CD4-positive, alpha-beta T cell (primary cell): Measurements from ENCODE around the gene DAPK1. TPM values are rescaled to one million over a fixed set of nuclear protein-coding genes. Genes with fewer than 3 reads are reported as not detected.

ENCODE experiments used
- ATAC-seq: fragments of 200-7000 bp; cut with Tn5 transposase; one replicate; pipeline ENCODE4 v1.10.0; 2022; ENCODE audit warnings: mild to moderate bottlenecking; ENCODE audit not compliant: poor library complexity
- CTCF ChIA-PET: fragments of 350-600 bp; sonication (Branson Sonifier 250); formaldehyde crosslinking; loops from one replicate; lab custom pipeline; 2021; ENCODE audit warnings: antibody characterized with exemption, inconsistent platforms; lab: Charles Lee
- POLR2A ChIA-PET: fragments of 350-600 bp; sonication (Branson Sonifier 250); formaldehyde crosslinking; loops from one replicate; lab custom pipeline; 2021; ENCODE audit warnings: antibody characterized with exemption, inconsistent platforms; lab: Charles Lee
- DNase-seq, 14 experiments: peaks; one replicate each; pipeline ENCODE4 v3.0.0-alpha.2; 2013 to 2020; ENCODE audit warnings: mixed read lengths in 2 of 14
- H3K27ac ChIP-seq, 2 donors: one replicate each; pipeline versions ENCODE4 v1.5.1 to v1.7.0; 2013; ENCODE audit warnings: low read length in 2 of 2, low read depth in 1 of 2, mild to moderate bottlenecking in 1 of 2
- H3K27me3 ChIP-seq, 2 experiments: 1 replicate in 1 of 2; 2 replicates in 1 of 2; pipeline versions ENCODE4 v1.6.1 to v1.7.0; 2013; ENCODE audit warnings: low read length in 2 of 2, control low read depth in 1 of 2, mild to moderate bottlenecking in 1 of 2, moderate library complexity in 1 of 2; ENCODE audit not compliant: insufficient read depth in 2 of 2, control insufficient read depth in 1 of 2
- H3K36me3 ChIP-seq: one replicate; pipeline ENCODE4 v1.6.1; 2013; ENCODE audit warnings: low read length, control low read depth; ENCODE audit not compliant: insufficient read depth
- H3K4me1 ChIP-seq: one replicate; pipeline ENCODE4 v1.6.1; 2013; ENCODE audit warnings: low read length, control low read depth; ENCODE audit not compliant: insufficient read depth
- H3K4me3 ChIP-seq: one replicate; pipeline ENCODE4 v1.5.1; 2013; ENCODE audit warnings: mild to moderate bottlenecking, low read length, moderate library complexity
- H3K9me3 ChIP-seq, 2 experiments: 1 replicate in 1 of 2; 2 replicates in 1 of 2; pipeline versions ENCODE4 v1.6.1 to v1.7.0; 2013; ENCODE audit warnings: low read length in 2 of 2, mild to moderate bottlenecking in 2 of 2, control low read depth in 1 of 2, moderate library complexity in 1 of 2; ENCODE audit not compliant: control insufficient read depth in 1 of 2, insufficient read depth in 1 of 2
- H3K27ac Mint-ChIP-seq: one replicate; pipeline ENCODE4 v1.8.0; 2020; ENCODE audit warnings: mixed read lengths
- H3K27me3 Mint-ChIP-seq: one replicate; pipeline ENCODE4 v1.8.0; 2021; ENCODE audit warnings: mixed read lengths
- H3K36me3 Mint-ChIP-seq: one replicate; pipeline ENCODE4 v1.8.0; 2021; ENCODE audit warnings: low read depth, mixed read lengths
- H3K4me1 Mint-ChIP-seq: one replicate; pipeline ENCODE4 v1.8.0; 2021; ENCODE audit warnings: low read depth, mixed read lengths
- H3K4me3 Mint-ChIP-seq: one replicate; pipeline ENCODE4 v1.8.0; 2020; ENCODE audit warnings: mild to moderate bottlenecking, mixed read lengths
- H3K9me3 Mint-ChIP-seq: one replicate; pipeline ENCODE4 v1.8.0; 2020; ENCODE audit warnings: mixed read lengths
- intact Hi-C, 2 experiments: fragments of 100-400 bp; cut with DNase I in 1 of 2; cut with micrococcal nuclease in 1 of 2; formaldehyde crosslinking; loops; one replicate each; pipeline versions ENCODE4 v1.15.1 to v1.9.0; 2023 to 2025; cut with DNase I, micrococcal nuclease
- total RNA-seq, 174 experiments: library from RNA in 2 of 174; stranded (reverse) in 2 of 174; gene quantifications; one replicate each; pipeline ENCODE4 v1.2.3 and lab custom pipeline; 2021 to 2026
- TF ChIP-seq, protein P1 (sequence below): fragments of 200-600 bp; IDR thresholded peaks from one replicate; pipeline ENCODE4 v1.8.0; 2022; ENCODE audit warnings: antibody characterized with exemption, mild to moderate bottlenecking

DAPK1 gene
- total RNA-seq, 2 experiments from 2014 or later = 2.7 TPM

DNA sequence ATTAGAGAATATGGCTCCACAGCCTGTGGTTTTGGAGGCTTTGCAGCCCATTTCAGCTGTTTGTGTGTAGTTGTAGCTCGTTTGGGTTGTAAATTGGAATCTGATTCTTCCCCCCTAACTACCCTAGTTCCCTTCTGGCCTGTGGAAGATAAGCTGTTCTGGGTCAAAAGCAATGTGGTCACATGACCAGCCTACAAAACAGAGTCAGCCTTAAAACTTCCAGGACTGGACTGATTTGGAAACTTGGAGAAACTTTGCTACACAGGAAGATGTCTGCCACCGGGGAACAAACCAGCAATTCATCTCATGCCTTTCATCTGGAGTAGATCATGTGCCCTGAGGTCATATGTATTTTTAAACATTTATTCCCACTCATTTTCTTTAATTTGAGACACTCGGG is 83.8 kb downstream of the DAPK1 start:
- no peaks in the 10 kb centered on the region for H3K9me3 ChIP-seq
- H3K4me1 Mint-ChIP-seq = no peaks in the 10 kb centered on the region
- H3K36me3 Mint-ChIP-seq = no peaks in the 10 kb centered on the region
- DNase-seq = no peak
- H3K4me3 ChIP-seq = no peak overlapping the region
- TF ChIP-seq, protein P1, sequence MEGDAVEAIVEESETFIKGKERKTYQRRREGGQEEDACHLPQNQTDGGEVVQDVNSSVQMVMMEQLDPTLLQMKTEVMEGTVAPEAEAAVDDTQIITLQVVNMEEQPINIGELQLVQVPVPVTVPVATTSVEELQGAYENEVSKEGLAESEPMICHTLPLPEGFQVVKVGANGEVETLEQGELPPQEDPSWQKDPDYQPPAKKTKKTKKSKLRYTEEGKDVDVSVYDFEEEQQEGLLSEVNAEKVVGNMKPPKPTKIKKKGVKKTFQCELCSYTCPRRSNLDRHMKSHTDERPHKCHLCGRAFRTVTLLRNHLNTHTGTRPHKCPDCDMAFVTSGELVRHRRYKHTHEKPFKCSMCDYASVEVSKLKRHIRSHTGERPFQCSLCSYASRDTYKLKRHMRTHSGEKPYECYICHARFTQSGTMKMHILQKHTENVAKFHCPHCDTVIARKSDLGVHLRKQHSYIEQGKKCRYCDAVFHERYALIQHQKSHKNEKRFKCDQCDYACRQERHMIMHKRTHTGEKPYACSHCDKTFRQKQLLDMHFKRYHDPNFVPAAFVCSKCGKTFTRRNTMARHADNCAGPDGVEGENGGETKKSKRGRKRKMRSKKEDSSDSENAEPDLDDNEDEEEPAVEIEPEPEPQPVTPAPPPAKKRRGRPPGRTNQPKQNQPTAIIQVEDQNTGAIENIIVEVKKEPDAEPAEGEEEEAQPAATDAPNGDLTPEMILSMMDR = no peak
- H3K27ac ChIP-seq = no peak overlapping the region
- H3K4me1 ChIP-seq = no peaks in the 10 kb centered on the region
- H3K27me3 Mint-ChIP-seq = no peaks in the 10 kb centered on the region
- H3K36me3 ChIP-seq = no peaks in the 10 kb centered on the region
- H3K4me3 Mint-ChIP-seq = no peak overlapping the region
- ATAC-seq = no peak
- H3K27ac Mint-ChIP-seq = no peak overlapping the region
- H3K27me3 ChIP-seq = no peaks in the 10 kb centered on the region
- intact Hi-C loops = no loop called here
- no peaks in the 10 kb centered on the region for H3K9me3 Mint-ChIP-seq
- ChIA-PET POLR2A (no interaction called here), CTCF (no interaction called here)

DNA sequence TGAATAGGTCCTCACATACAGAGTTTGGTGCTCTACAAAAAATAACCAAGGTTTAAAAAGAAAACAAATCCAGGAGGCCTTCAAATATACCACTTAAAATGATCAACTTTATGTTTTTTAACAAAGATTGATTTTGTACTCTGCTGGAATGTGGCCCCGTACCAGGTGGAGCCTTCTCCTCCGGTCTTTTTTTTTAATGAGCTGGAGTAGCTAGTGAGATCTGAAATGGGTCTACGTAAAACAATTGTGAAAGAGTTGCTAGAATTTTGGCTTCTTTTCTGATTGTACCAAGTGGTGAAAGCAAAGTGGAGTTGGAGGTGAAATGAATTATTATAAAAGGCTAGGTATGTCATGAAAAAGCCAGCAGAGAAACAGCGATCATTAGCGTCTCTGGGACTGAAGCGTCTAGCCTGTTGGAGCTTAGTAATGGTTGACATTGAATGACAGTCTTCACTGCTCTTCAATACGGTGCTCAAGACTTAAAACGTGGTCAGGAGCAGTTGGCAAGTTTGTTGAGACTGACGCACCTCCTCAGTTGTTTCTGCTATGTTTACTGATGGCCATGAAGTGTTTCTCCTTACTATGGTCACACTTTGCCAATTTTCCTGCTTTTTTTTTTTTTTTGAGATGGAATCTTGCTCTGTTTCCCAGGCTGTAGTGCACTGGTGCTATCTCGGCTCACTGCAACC is 84.4 kb downstream of the DAPK1 start:
- Histone ChIP-seq H3K9me3 (no peaks in the 10 kb centered on the region), H3K4me3 (no peak overlapping the region), H3K4me1 (no peaks in the 10 kb centered on the region), H3K27me3 (no peaks in the 10 kb centered on the region), H3K36me3 (no peaks in the 10 kb centered on the region), H3K27ac (no peak overlapping the region)
- Mint-ChIP-seq H3K4me3 (no peak overlapping the region), H3K27ac (no peak overlapping the region), H3K9me3 (no peaks in the 10 kb centered on the region), H3K4me1 (no peaks in the 10 kb centered on the region), H3K27me3 (no peaks in the 10 kb centered on the region), H3K36me3 (no peaks in the 10 kb centered on the region)
- ATAC-seq (no peak), DNase-seq (no peak)
- POLR2A ChIA-PET = no interaction called here
- CTCF ChIA-PET = no interaction called here
- TF ChIP-seq, protein P1 = no peak
- intact Hi-C loops = no loop called here

DNA sequence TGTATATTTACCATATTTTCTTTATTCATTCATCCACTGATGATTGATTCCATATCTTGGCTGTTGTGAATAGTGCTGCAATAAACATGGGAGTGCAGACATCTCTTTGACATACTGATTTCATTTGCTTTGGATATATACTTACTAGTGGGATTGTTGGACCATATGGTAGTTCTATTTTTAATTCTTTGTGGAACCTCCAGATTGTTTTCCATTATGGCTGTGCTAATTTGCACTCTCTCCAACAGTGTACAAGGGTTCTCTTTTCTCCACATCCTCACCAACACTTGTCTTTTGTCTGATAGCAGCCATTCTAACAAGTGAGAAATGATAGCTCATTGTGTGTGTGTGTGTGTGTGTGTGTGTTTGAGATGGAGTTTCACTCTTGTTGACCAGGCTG is 86.7 kb downstream of the DAPK1 start:
- POLR2A ChIA-PET = no interaction called here
- H3K27ac Mint-ChIP-seq = no peak overlapping the region

More for the DNA sequence above, 86.7 kb downstream of the DAPK1 start:
- no peaks in the 10 kb centered on the region for H3K36me3 Mint-ChIP-seq
- Histone ChIP-seq H3K36me3 (no peaks in the 10 kb centered on the region), H3K4me1 (no peaks in the 10 kb centered on the region), H3K4me3 (no peak overlapping the region), H3K27me3 (no peaks in the 10 kb centered on the region), H3K9me3 (no peaks in the 10 kb centered on the region), H3K27ac (no peak overlapping the region)
- H3K4me1 Mint-ChIP-seq = no peaks in the 10 kb centered on the region
- DNase-seq (no peak), ATAC-seq (no peak)
- intact Hi-C loops = no loop called here
- no peaks in the 10 kb centered on the region for H3K27me3 Mint-ChIP-seq
- H3K9me3 Mint-ChIP-seq = no peaks in the 10 kb centered on the region
- no peak overlapping the region for H3K4me3 Mint-ChIP-seq
- TF ChIP-seq, protein P1 = no peak
- CTCF ChIA-PET = no interaction called here
